ENCODE results near the gene SCRT2.
A peak's percentile ranks its signal among the peaks of the same experiment; 100 is the strongest.
"Not testable (repeated sequence)": the region's sequence is repeated elsewhere in the genome, so short reads cannot be mapped to it uniquely, and the experiment has no call there.

The SCRT2 gene

GRCh38 chr20:646107-646867 lies 29.3 kb downstream of the SCRT2 start:
- Histone ChIP-seq H4K20me1 (no peaks in the 10 kb centered on the region), H3K4me3 (no peak overlapping the region), H3K36me3 (peaks cover 21% of the 10 kb centered on the region), H3K4me1 (peaks cover 15% of the 10 kb centered on the region), H3K9ac (no peak overlapping the region), H3K27me3 (peaks cover 13% of the 10 kb centered on the region; the same call in 1 of the 2 replicates), H3K9me3 (no peaks in the 10 kb centered on the region), H3K4me2 (0 out of 2 replicates have a peak overlapping the region, but pooled peaks have one; percentile 8), H3K27ac (no peak overlapping the region)
- no peak for TF ChIP-seq Cebpa-rat (IDR thresholded peaks at IDR 0.05)

GRCh38 chr20:645318-646106 lies 30.1 kb downstream of the SCRT2 start:
- Histone ChIP-seq H3K9ac (no peak overlapping the region), H3K4me1 (peaks cover 15% of the 10 kb centered on the region), H3K4me2 (0 out of 2 replicates have a peak overlapping the region, but pooled peaks have one; percentile 8), H3K27me3 (peaks cover 13% of the 10 kb centered on the region; the same call in 1 of the 2 replicates), H3K9me3 (no peaks in the 10 kb centered on the region), H3K4me3 (no peak overlapping the region), H3K27ac (no peak overlapping the region), H3K36me3 (peaks cover 21% of the 10 kb centered on the region), H4K20me1 (no peaks in the 10 kb centered on the region)
- no peak for TF ChIP-seq Cebpa-rat (IDR thresholded peaks at IDR 0.05)

GRCh38 chr20:644692-645317 lies 30.8 kb downstream of the SCRT2 start:
- no peak overlapping the region for H3K4me2 ChIP-seq
- no peak overlapping the region for H3K4me3 ChIP-seq
- peaks cover 13% of the 10 kb centered on the region; the same call in 1 of the 2 replicates for H3K27me3 ChIP-seq
- H4K20me1 ChIP-seq: no peaks in the 10 kb centered on the region
- H3K9me3 ChIP-seq: no peaks in the 10 kb centered on the region
- no peak overlapping the region for H3K9ac ChIP-seq
- no peak for TF ChIP-seq Cebpa-rat (IDR thresholded peaks at IDR 0.05)
- peaks cover 15% of the 10 kb centered on the region for H3K4me1 ChIP-seq
- peaks cover 21% of the 10 kb centered on the region for H3K36me3 ChIP-seq
- no peak overlapping the region for H3K27ac ChIP-seq

- H4K20me1 ChIP-seq: no peaks in the 10 kb centered on the region
- H3K27me3 ChIP-seq: peaks cover 13% of the 10 kb centered on the region; the same call in 1 of the 2 replicates
- no peak overlapping the region for H3K4me2 ChIP-seq
- no peak overlapping the region for H3K4me3 ChIP-seq
- no peak for TF ChIP-seq Cebpa-rat (IDR thresholded peaks at IDR 0.05)
- H3K9me3 ChIP-seq: no peaks in the 10 kb centered on the region
- H3K36me3 ChIP-seq: peaks cover 9% of the 10 kb centered on the region
- no peak overlapping the region for H3K9ac ChIP-seq
- H3K27ac ChIP-seq: no peak overlapping the region
- H3K4me1 ChIP-seq: peaks cover 15% of the 10 kb centered on the region
These were observed 33.0 kb downstream of the SCRT2 start for GRCh38 chr20:642398-643174.

- not testable (repeated sequence) for H3K36me3 ChIP-seq, H4K20me1 ChIP-seq, H3K4me2 ChIP-seq, H3K9me3 ChIP-seq, H3K27ac ChIP-seq, H3K9ac ChIP-seq, H3K4me3 ChIP-seq
- H3K27me3 ChIP-seq: peaks cover 13% of the 10 kb centered on the region; the same call in 1 of the 2 replicates
- H3K4me1 ChIP-seq: peaks cover 15% of the 10 kb centered on the region
These were observed 33.6 kb downstream of the SCRT2 start for GRCh38 chr20:642013-642397.

GRCh38 chr20:641516-641875 lies 34.1 kb downstream of the SCRT2 start:
- Histone ChIP-seq H3K9ac (no peak overlapping the region), H3K4me3 (no peak overlapping the region), H3K4me2 (no peak overlapping the region), H3K9me3 (no peaks in the 10 kb centered on the region), H3K36me3 (no peaks in the 10 kb centered on the region), H3K4me1 (peaks cover 13% of the 10 kb centered on the region), H3K27ac (no peak overlapping the region), H4K20me1 (no peaks in the 10 kb centered on the region), H3K27me3 (peaks cover 13% of the 10 kb centered on the region; the same call in 1 of the 2 replicates)
- TF ChIP-seq Cebpa-rat (IDR thresholded peaks at IDR 0.05): no peak

GRCh38 chr20:640674-641515 lies 34.7 kb downstream of the SCRT2 start:
- Histone ChIP-seq H3K27ac (no peak overlapping the region), H4K20me1 (no peaks in the 10 kb centered on the region), H3K9ac (no peak overlapping the region), H3K4me2 (no peak overlapping the region), H3K4me1 (peaks cover 7% of the 10 kb centered on the region), H3K27me3 (peaks cover 13% of the 10 kb centered on the region; the same call in 1 of the 2 replicates), H3K36me3 (no peaks in the 10 kb centered on the region), H3K4me3 (no peak overlapping the region), H3K9me3 (no peaks in the 10 kb centered on the region)
- TF ChIP-seq Cebpa-rat (IDR thresholded peaks at IDR 0.05): no peak

- Histone ChIP-seq H3K36me3 (no peaks in the 10 kb centered on the region), H3K27ac (no peak overlapping the region), H3K9ac (no peak overlapping the region), H3K27me3 (peaks cover 13% of the 10 kb centered on the region; the same call in 1 of the 2 replicates), H3K4me2 (no peak overlapping the region), H4K20me1 (no peaks in the 10 kb centered on the region), H3K4me3 (no peak overlapping the region), H3K4me1 (no peaks in the 10 kb centered on the region), H3K9me3 (no peaks in the 10 kb centered on the region)
- no peak for TF ChIP-seq Cebpa-rat (IDR thresholded peaks at IDR 0.05)
These were observed 37.0 kb downstream of the SCRT2 start for GRCh38 chr20:638579-638978.

All from BLaER1 (cell line).